B cell (primary cell): Measurements from ENCODE around the gene YRDC. TPM values are rescaled to one million over a fixed set of nuclear protein-coding genes. Genes with fewer than 3 reads are reported as not detected.

Source experiments
- ATAC-seq: fragments of 200-7000 bp; cut with Tn5 transposase; one replicate; pipeline ENCODE4 v1.10.0; 2021; ENCODE audit warnings: low read depth, mild to moderate bottlenecking, moderate number of reproducible peaks, moderate library complexity
- CTCF ChIA-PET: fragments of 350-600 bp; sonication (Branson Sonifier 250); formaldehyde crosslinking; loops from one replicate; lab custom pipeline; 2021; ENCODE audit warnings: antibody characterized with exemption, inconsistent platforms; lab: Charles Lee
- POLR2A ChIA-PET: fragments of 350-600 bp; sonication (Branson Sonifier 250); formaldehyde crosslinking; loops from one replicate; lab custom pipeline; 2021; ENCODE audit warnings: antibody characterized with exemption; lab: Charles Lee
- DNase-seq: peaks from one replicate; pipeline ENCODE4 v3.0.0; 2013
- H2AFZ ChIP-seq: 2 replicates; pipeline ENCODE4 v1.6.1; 2012; ENCODE audit warnings: mild to moderate bottlenecking, low read depth, low read length; ENCODE audit not compliant: insufficient read depth, poor library complexity, severe bottlenecking
- H3K27ac ChIP-seq, 2 donors: 1 replicate in 1 of 2; 2 replicates in 1 of 2; pipeline ENCODE4 v1.5.1; 2012 to 2013; ENCODE audit warnings: low read length in 2 of 2, mild to moderate bottlenecking in 2 of 2, moderate library complexity in 1 of 2
- H3K27me3 ChIP-seq, 4 experiments: fragments of 200-600 bp in 1 of 4; sonication (generic) in 1 of 4; replicated peaks in 1 of 4; 1 replicate in 2 of 4; 2 replicates in 2 of 4; pipeline versions ENCODE4 v1.6.1 to v1.7.0; 2013 to 2016; ENCODE audit warnings: low read length in 3 of 4, mild to moderate bottlenecking in 2 of 4, mixed read lengths in 1 of 4, moderate library complexity in 1 of 4; ENCODE audit not compliant: insufficient read depth in 4 of 4, control insufficient read depth in 3 of 4; ENCODE audit errors: control extremely low read depth in 1 of 4
- H3K36me3 ChIP-seq, 2 experiments: replicated peaks in 1 of 2; 1 replicate in 1 of 2; 2 replicates in 1 of 2; pipeline versions ENCODE4 v1.6.1 to v1.7.1; 2013; ENCODE audit warnings: low read length in 1 of 2; ENCODE audit not compliant: insufficient read depth in 2 of 2, control insufficient read depth in 1 of 2; ENCODE audit errors: control extremely low read depth in 1 of 2, extremely low read depth in 1 of 2
- H3K4me1 ChIP-seq, 2 donors: fragments of 200-600 bp in 1 of 2; sonication (generic) in 1 of 2; 1 replicate in 1 of 2; 2 replicates in 1 of 2; pipeline versions ENCODE4 v1.5.1 to v1.6.1; 2013 to 2017; ENCODE audit warnings: low read length in 2 of 2; ENCODE audit not compliant: control insufficient read depth in 2 of 2, insufficient read depth in 2 of 2
- H3K4me2 ChIP-seq: replicated peaks from 2 replicates; pipeline ENCODE3; 2012; ENCODE audit warnings: mild to moderate bottlenecking, low read depth, low read length; ENCODE audit not compliant: poor library complexity, severe bottlenecking
- H3K4me3 ChIP-seq, 5 experiments: fragments of 200-600 bp in 1 of 5; sonication (generic) in 1 of 5; 1 replicate in 3 of 5; 2 replicates in 2 of 5; pipeline versions ENCODE4 v1.5.1 to v1.7.0; 2011 to 2016; ENCODE audit warnings: low read length in 4 of 5, mild to moderate bottlenecking in 4 of 5, low read depth in 2 of 5, control low read depth in 1 of 5, moderate library complexity in 1 of 5; ENCODE audit not compliant: insufficient read depth in 1 of 5; ENCODE audit errors: control extremely low read depth in 1 of 5, extremely low read depth in 1 of 5
- H3K79me2 ChIP-seq: fragments of 200-600 bp; sonication (generic); one replicate; pipeline ENCODE4 v1.6.0; 2016; ENCODE audit warnings: low read length; ENCODE audit not compliant: control insufficient read depth, insufficient read depth
- H3K9ac ChIP-seq: fragments of 200-600 bp; sonication (generic); 2 replicates; pipeline ENCODE4 v1.6.1; 2017; ENCODE audit warnings: mild to moderate bottlenecking, low read length, moderate library complexity
- H3K9me3 ChIP-seq, 3 donors: one replicate each; pipeline versions ENCODE4 v1.6.1 to v1.7.1; 2013; ENCODE audit warnings: low read length in 2 of 3; ENCODE audit not compliant: control insufficient read depth in 2 of 3, insufficient read depth in 1 of 3; ENCODE audit errors: control extremely low read depth in 1 of 3
- H4K20me1 ChIP-seq: 2 replicates; pipeline ENCODE4 v1.6.0; 2012; ENCODE audit warnings: mild to moderate bottlenecking, low read length; ENCODE audit not compliant: insufficient read depth, control insufficient read depth, poor library complexity, severe bottlenecking
- H3K27ac Mint-ChIP-seq: one replicate; pipeline ENCODE4 v1.8.0; 2021; ENCODE audit warnings: mixed read lengths
- H3K27me3 Mint-ChIP-seq: one replicate; pipeline ENCODE4 v1.8.0; 2021; ENCODE audit warnings: mixed read lengths
- H3K4me1 Mint-ChIP-seq: one replicate; pipeline ENCODE4 v1.8.0; 2021; ENCODE audit warnings: mixed read lengths
- H3K4me3 Mint-ChIP-seq: one replicate; pipeline ENCODE4 v1.8.0; 2021; ENCODE audit warnings: mixed read lengths
- H3K9me3 Mint-ChIP-seq: one replicate; pipeline ENCODE4 v1.8.0; 2022; ENCODE audit warnings: mixed read lengths; ENCODE audit not compliant: insufficient read depth
- CTCF ChIP-seq: fragments of 200-600 bp; IDR thresholded peaks from one replicate; pipeline ENCODE4 v1.8.0; 2022; ENCODE audit warnings: antibody characterized with exemption, mild to moderate bottlenecking
- EZH2 ChIP-seq: IDR thresholded peaks from 2 replicates; pipeline ENCODE4 v1.6.1; 2012; ENCODE audit warnings: borderline replicate concordance, low read depth, mild to moderate bottlenecking, moderate library complexity, low read length; ENCODE audit not compliant: insufficient read depth, poor library complexity, severe bottlenecking
- whole genome bisulfite sequencing: methylation state at CpG from one replicate; pipeline ENCODE4 v1.1.5; 2013; ENCODE audit warnings: missing lambda C conversion rate; ENCODE audit not compliant: insufficient coverage; 5-methylcytosine and 5-hydroxymethylcytosine counted together
- intact Hi-C: fragments of 100-400 bp; cut with micrococcal nuclease; formaldehyde crosslinking; loops from one replicate; pipeline ENCODE4 v1.10.0; 2022
- polyA plus RNA-seq: library from polyadenylated mRNA; depleted of rRNA; stranded (reverse); fragments of >200 nt; gene quantifications from 2 replicates; pipeline ENCODE4 v1.2.3, GENCODE V29; 2012
- total RNA-seq, 2 donors: library from RNA; stranded (reverse); fragments of 120-200 nt in 1 of 2; gene quantifications; 1 replicate in 1 of 2; 2 replicates in 1 of 2; pipeline versions ENCODE4 v1.2.3 to v1.2.4, GENCODE V29; 2013 to 2022

Gene YRDC
- total and polyA plus RNA-seq, 2 donors (not counting 1 experiment from before 2014, with no cell fraction given): 12.5 to 16.7 TPM

- no peak overlapping the region for H2AFZ ChIP-seq
- Mint-ChIP-seq H3K4me3 (no peak overlapping the region), H3K4me1 (peaks cover 8% of the 10 kb centered on the region), H3K27ac (no peak overlapping the region), H3K9me3 (no peaks in the 10 kb centered on the region), H3K27me3 (no peaks in the 10 kb centered on the region)
- no peak overlapping the region for H3K4me3 ChIP-seq
- no peaks in the 10 kb centered on the region for H3K9me3 ChIP-seq
- H4K20me1 ChIP-seq: no peaks in the 10 kb centered on the region
- TF ChIP-seq CTCF (no peak), EZH2 (no peak)
- H3K79me2 ChIP-seq: no peaks in the 10 kb centered on the region
- no peak overlapping the region for H3K4me2 ChIP-seq
- ChIA-PET POLR2A (no interaction called here), CTCF (interaction anchor here (0.8 kb wide), 1 partner anchor 12 kb away, joined by 3 read pairs; no protein-coding TSS in a partner anchor)
- H3K36me3 ChIP-seq: peaks cover 5 to 47% of the 10 kb centered on the region in 2 experiments
- H3K9ac ChIP-seq: no peak overlapping the region
- H3K27ac ChIP-seq: no peak overlapping the region
- no peaks in the 10 kb centered on the region for H3K4me1 ChIP-seq
- H3K27me3 ChIP-seq: no peaks in the 10 kb centered on the region
- WGBS: 100% methylated on average over 2 of the region's 12 CpGs
- intact Hi-C loops: no loop called here
- no peak for DNase-seq
- ATAC-seq: no peak
Measured at GRCh38 chr1:37828410-37829074, 20.5 kb upstream of the YRDC start.

GRCh38 chr1:37825506-37825905, 17.5 kb upstream of the YRDC start:
- no peaks in the 10 kb centered on the region for H4K20me1 ChIP-seq
- no peak overlapping the region for H3K4me3 ChIP-seq
- intact Hi-C loops: no loop called here
- TF ChIP-seq CTCF (no peak), EZH2 (no peak)
- H3K4me1 Mint-ChIP-seq: peaks cover 9% of the 10 kb centered on the region
- H3K79me2 ChIP-seq: no peaks in the 10 kb centered on the region
- H3K9me3 ChIP-seq: no peaks in the 10 kb centered on the region
- H3K9ac ChIP-seq: no peak overlapping the region
- H2AFZ ChIP-seq: no peak overlapping the region
- no CpG with 5 or more reads among the region's 2 CpGs for WGBS
- H3K4me3 Mint-ChIP-seq: no peak overlapping the region
- ATAC-seq: no peak
- no peak for DNase-seq
- no peaks in the 10 kb centered on the region for H3K9me3 Mint-ChIP-seq
- no peaks in the 10 kb centered on the region for H3K27me3 ChIP-seq
- H3K4me2 ChIP-seq: no peak overlapping the region
- H3K27me3 Mint-ChIP-seq: no peaks in the 10 kb centered on the region
- ChIA-PET POLR2A (interaction anchor here (0.6 kb wide), 1 partner anchor 165 kb away, joined by 5 read pairs; no protein-coding TSS in a partner anchor), CTCF (interaction anchor here (1.1 to 1.2 kb wide), 2 partner anchors 17 to 251 kb away, joined by 3 to 6 read pairs; partner anchors contain the start of genes C1orf122 and YRDC)
- H3K36me3 ChIP-seq: peaks cover 5 to 49% of the 10 kb centered on the region in 2 experiments
- H3K27ac ChIP-seq: no peak overlapping the region
- H3K4me1 ChIP-seq: no peaks in the 10 kb centered on the region
- no peak overlapping the region for H3K27ac Mint-ChIP-seq
